Esophagus muscularis mucosa (tissue), 3 donors: ENCODE data around the gene MDM2.

Experiments
- CTCF ChIP-seq, 3 experiments: fragments of 200-600 bp in 2 of 3; fragments of 450-650 bp in 1 of 3; sonication (generic) in 2 of 3; IDR thresholded peaks; one replicate each; pipeline ENCODE4 v1.5.1; 2017 to 2019; ENCODE audit warnings: antibody characterized with exemption in 3 of 3, mild to moderate bottlenecking in 2 of 3, moderate library complexity in 1 of 3
- POLR2A ChIP-seq: fragments of 450-650 bp; IDR thresholded peaks from one replicate; pipeline ENCODE4 v1.6.1; 2017; ENCODE audit warnings: antibody characterized with exemption, moderate library complexity, mild to moderate bottlenecking, low read depth

- TF ChIP-seq CTCF (IDR thresholded peaks at IDR 0.05) = no peak
- no peak for TF ChIP-seq POLR2A
Observed at GRCh38 chr12:68863109-68863770, 55.3 kb downstream of the MDM2 start.
